GM18505 (cell line): Measurements from ENCODE around the gene OR52E6.

Source experiments
- ATAC-seq: cut with Tn5 transposase; IDR thresholded peaks from one replicate; pipeline ENCODE4 v1.9.1; 2021; ENCODE audit not compliant: unreplicated experiment
- POLR2A ChIP-seq: IDR thresholded peaks from 4 replicates; pipeline ENCODE4 v1.6.1; 2011; ENCODE audit warnings: borderline replicate concordance; ENCODE audit not compliant: insufficient read depth, insufficient read length; ENCODE audit errors: extremely low read depth

The OR52E6 gene

DNA sequence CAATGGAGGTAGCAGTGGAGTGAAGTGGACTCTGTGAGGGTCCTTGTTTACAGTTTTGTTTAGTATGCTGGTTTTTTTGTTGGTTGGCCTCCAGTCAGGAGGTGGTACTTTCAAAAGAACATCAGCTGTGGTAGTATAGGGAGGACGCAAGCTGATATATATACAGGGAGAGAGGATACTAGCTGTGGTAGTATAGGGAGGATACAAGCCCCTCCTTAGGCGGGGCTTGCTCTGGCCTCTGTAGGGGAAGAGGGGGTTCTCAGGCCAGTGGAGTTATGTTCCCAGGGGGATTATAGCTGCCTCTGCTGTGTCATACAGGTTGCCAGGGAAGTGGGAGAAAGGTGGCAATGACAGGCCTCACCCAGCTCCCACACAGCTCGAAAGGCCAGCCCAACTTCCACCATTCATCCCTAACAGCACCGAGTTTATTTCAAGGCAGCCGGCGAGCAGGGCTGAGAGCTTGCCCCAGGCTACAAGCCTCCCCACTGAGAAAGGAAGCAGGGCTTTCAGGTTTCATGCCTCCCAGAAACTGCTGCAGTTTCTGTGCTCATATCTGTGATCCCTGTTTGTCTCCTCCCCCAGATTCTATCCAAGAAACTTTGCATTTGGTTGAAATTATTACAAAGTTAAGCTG lies 10.4 kb downstream of the OR52E6 start:
- ATAC-seq = no peak

GRCh38 chr11:5818245-5818886 lies 23.3 kb downstream of the OR52E6 start:
- ATAC-seq = peak; percentile 53
- TF ChIP-seq POLR2A = no peak

More for the DNA sequence above, 10.4 kb downstream of the OR52E6 start:
- no peak for TF ChIP-seq POLR2A

DNA sequence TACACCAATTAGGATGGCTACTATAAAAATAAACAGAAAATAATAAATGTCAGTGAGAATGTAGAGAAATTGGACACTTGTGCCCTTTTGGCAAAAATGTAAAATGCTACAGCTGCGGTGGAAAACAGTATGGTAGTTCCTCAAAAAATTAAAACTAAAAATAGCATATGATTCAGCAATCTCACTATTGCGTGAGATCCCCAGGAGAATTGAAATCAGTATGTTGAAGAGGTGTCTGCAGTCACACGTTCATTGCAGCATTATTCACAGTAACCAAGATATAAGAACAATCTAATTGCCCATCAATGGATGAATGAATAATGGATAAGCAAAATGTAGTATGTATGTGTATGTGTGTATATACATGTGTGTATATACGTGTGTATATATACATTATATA lies 26.2 kb downstream of the OR52E6 start:
- no peak for ATAC-seq
- TF ChIP-seq POLR2A = no peak

GRCh38 chr11:5809905-5810795 lies 31.5 kb downstream of the OR52E6 start:
- no peak for ATAC-seq
- no peak for TF ChIP-seq POLR2A

GRCh38 chr11:5809122-5809519 lies 32.6 kb downstream of the OR52E6 start:
- no peak for TF ChIP-seq POLR2A
- ATAC-seq = peak; percentile 34

DNA sequence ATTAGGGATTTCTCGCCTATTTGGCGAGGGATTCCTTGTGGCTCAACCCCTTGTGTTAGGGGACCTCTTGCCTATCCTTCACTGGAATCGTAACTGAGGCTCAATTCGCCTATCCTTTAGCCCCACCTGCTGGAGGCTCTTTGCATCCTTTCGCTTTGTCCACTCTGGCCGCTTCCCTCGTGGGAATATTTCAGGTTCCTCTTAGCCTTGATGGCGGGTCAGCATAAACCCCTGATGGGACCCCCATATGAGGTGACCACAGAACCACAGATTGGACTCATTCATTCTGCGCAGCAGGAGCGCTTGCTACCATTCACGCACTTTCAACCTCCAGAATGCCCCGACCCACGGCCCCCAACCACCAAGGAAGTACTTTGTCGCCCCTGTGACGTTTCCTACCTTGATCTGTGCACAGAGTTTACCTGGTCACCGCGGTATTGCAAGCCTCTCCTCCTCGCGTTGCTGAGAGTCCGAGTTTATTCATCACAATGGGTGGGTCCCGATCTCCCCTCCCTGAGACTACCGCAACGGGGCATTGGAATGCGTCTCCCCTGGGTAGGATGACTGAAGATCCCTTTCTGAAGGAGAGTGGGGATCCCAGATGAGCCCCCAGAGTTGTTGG lies 33.1 kb downstream of the OR52E6 start, which contains the start of gene OR52N2:
TSS of gene OR52N2 (plus strand) at position 425 of the 622 bp plus-strand sequence. CDS start 11,412 bp downstream, outside the sequence.
- TF ChIP-seq POLR2A = no peak
- peak; percentile 89 for ATAC-seq

GRCh38 chr11:5807580-5807979 lies 34.1 kb downstream of the OR52E6 start:
- no peak for TF ChIP-seq POLR2A
- no peak for ATAC-seq

GRCh38 chr11:5803982-5804381 lies 37.7 kb downstream of the OR52E6 start:
- no peak for TF ChIP-seq POLR2A
- no peak for ATAC-seq

GRCh38 chr11:5796541-5796940 lies 45.2 kb downstream of the OR52E6 start:
- no peak for ATAC-seq
- no peak for TF ChIP-seq POLR2A

- no peak for TF ChIP-seq POLR2A
- ATAC-seq = no peak
Observed at GRCh38 chr11:5791165-5791564, 50.5 kb downstream of the OR52E6 start, which contains the start of gene OR52N1. Gene OR52N1, minus strand, starts transcription at chr11:5791265. Its CDS starts 2,449 bp downstream, at chr11:5788816.
